AG04449 (cell line): ENCODE measurements around the gene SSH3.

Source experiments
- CTCF ChIA-PET: fragments of 350-600 bp; formaldehyde crosslinking; extraction: SDS; loops from one replicate; lab custom pipeline; 2021; ENCODE audit warnings: antibody characterized with exemption; lab: Yijun Ruan, JAX
- POLR2A ChIA-PET: fragments of 400-600, 350-600 bp; formaldehyde crosslinking; extraction: SDS; loops from one replicate; lab custom pipeline; 2020; ENCODE audit warnings: antibody characterized with exemption, inconsistent platforms; lab: Yijun Ruan, JAX
- DNase-seq: peaks from one replicate; pipeline ENCODE4 v3.0.0-alpha.2; 2010; ENCODE audit warnings: low read depth, low spot score
- H3K4me3 ChIP-seq: 2 replicates; pipeline ENCODE4 v1.5.1; 2011; ENCODE audit warnings: low read depth, mild to moderate bottlenecking, control low read depth, low read length
- TF ChIP-seq, protein P1 (sequence below): IDR thresholded peaks from one replicate; pipeline ENCODE4 v1.5.1; 2011; ENCODE audit warnings: mild to moderate bottlenecking, moderate library complexity, low read length, control low read depth, inconsistent platforms; ENCODE audit not compliant: insufficient read depth; ENCODE audit errors: missing control alignments

SSH3 gene, protein sequence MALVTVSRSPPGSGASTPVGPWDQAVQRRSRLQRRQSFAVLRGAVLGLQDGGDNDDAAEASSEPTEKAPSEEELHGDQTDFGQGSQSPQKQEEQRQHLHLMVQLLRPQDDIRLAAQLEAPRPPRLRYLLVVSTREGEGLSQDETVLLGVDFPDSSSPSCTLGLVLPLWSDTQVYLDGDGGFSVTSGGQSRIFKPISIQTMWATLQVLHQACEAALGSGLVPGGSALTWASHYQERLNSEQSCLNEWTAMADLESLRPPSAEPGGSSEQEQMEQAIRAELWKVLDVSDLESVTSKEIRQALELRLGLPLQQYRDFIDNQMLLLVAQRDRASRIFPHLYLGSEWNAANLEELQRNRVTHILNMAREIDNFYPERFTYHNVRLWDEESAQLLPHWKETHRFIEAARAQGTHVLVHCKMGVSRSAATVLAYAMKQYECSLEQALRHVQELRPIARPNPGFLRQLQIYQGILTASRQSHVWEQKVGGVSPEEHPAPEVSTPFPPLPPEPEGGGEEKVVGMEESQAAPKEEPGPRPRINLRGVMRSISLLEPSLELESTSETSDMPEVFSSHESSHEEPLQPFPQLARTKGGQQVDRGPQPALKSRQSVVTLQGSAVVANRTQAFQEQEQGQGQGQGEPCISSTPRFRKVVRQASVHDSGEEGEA

DNA sequence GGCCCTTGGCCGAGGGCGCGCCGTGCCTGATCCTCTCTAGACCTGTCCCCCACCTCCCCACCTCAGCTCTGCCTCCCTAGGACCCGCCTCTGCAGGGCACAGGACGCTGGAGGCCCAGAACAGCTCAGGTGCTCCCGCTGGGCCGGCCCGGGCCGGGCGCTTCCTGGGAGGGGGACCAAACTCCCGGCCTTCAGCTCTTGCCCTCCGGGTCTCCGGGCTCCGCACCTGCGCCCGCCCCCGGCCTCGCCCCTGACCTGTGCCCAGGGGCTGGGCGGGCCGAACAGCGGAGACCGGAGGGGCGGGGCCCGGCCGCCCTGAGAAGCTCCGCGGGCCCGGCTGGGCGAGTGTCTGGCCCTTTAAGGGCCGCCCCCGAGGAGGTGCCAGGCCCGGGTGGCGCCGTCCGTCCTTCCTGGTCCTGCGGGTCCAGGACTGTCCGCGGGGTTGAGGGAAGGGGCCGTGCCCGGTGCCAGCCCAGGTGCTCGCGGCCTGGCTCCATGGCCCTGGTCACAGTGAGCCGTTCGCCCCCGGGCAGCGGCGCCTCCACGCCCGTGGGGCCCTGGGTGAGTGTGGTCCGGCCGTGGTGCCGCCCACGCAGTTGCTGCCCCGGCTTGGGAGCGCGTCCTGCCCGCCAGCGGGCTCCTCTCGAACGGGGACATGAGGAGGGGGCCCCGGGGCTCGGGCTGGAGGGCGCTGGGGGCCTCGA is at the start of gene SSH3:
Gene SSH3 (plus strand): TSS at position 399 of the 703 bp plus-strand sequence. CDS start 96 bp downstream, at position 495.
- H3K4me3 ChIP-seq: peak within 1 kb of the TSS; percentile 86
- DNase-seq: no peak
- ChIA-PET POLR2A (interaction anchor here (0.7 to 4.5 kb wide), 6 partner anchors 11 to 71 kb away, joined by 3 to 28 read pairs (median 4); partner anchors contain the start of gene ANKRD13D), CTCF (interaction anchor here (0.8 to 1.8 kb wide), 10 partner anchors 10 to 79 kb away, joined by 3 to 9 read pairs (median 4); no protein-coding TSS in a partner anchor)
- TF ChIP-seq, protein P1, sequence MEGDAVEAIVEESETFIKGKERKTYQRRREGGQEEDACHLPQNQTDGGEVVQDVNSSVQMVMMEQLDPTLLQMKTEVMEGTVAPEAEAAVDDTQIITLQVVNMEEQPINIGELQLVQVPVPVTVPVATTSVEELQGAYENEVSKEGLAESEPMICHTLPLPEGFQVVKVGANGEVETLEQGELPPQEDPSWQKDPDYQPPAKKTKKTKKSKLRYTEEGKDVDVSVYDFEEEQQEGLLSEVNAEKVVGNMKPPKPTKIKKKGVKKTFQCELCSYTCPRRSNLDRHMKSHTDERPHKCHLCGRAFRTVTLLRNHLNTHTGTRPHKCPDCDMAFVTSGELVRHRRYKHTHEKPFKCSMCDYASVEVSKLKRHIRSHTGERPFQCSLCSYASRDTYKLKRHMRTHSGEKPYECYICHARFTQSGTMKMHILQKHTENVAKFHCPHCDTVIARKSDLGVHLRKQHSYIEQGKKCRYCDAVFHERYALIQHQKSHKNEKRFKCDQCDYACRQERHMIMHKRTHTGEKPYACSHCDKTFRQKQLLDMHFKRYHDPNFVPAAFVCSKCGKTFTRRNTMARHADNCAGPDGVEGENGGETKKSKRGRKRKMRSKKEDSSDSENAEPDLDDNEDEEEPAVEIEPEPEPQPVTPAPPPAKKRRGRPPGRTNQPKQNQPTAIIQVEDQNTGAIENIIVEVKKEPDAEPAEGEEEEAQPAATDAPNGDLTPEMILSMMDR: no peak

DNA sequence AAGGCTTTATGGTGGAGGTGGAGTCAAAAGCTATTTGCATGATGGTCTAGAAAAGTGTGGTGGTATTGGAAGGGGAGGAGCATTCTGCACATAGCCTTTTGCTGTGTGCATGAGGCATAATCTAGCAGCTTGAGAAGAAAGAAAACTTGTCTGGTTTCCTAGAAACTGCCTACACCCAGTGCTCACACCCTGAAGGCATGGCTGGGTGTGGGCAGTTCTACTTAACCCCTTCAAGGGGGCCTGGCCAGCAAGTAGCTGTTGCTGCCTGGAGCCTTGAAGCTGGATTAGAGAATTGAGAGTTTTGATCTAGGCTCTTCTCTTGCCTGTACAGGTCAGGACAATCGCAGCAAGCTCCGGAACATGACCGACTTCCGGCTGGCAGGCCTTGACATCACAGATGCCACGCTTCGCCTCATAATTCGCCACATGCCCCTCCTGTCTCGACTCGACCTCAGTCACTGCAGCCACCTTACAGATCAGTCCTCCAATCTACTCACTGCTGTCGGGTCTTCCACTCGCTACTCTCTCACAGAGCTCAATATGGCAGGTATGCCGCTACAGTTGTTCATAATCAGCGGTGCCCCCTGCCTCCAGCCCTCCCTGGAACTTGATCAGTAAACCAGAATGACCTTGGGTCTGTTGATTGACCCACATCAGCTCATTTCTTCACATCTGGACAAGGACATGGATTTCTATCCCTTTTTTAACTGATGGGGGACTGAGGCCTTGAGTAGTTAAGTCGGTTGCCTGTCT is 49.3 kb upstream of the SSH3 start:
- POLR2A ChIA-PET: interaction anchor here (1.6 kb wide), 1 partner anchor 14 kb away, joined by 6 read pairs; no protein-coding TSS in a partner anchor
- H3K4me3 ChIP-seq: no peak overlapping the region
- DNase-seq: no peak
- CTCF ChIA-PET: interaction anchor here (0.6 to 10.0 kb wide), 12 partner anchors 9 to 172 kb away, joined by 3 to 126 read pairs (median 5); partner anchors contain the start of genes GRK2 and KDM2A
- TF ChIP-seq, protein P1: no peak

DNA sequence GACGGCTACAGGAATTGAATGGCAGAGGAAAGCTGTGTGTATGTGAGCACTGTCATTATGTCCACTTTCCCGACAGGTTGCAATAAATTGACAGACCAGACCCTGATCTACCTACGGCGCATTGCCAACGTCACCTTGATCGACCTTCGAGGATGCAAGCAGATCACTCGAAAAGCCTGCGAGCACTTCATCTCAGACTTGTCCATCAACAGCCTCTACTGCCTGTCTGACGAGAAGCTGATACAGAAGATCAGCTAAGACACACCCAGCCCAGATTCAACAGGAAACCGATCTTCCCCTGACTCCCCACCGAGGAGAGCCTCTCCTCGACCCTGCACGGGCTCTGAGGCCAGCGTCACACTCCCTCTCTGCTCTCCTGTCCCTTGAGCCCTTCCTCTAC is 48.5 kb upstream of the SSH3 start:
- POLR2A ChIA-PET: no interaction called here
- no peak overlapping the region for H3K4me3 ChIP-seq
- TF ChIP-seq, protein P1: no peak
- CTCF ChIA-PET: interaction anchor here (0.6 to 10.0 kb wide), 6 partner anchors 8 to 173 kb away, joined by 3 to 126 read pairs (median 8); partner anchors contain the start of gene GRK2
- DNase-seq: no peak

DNA sequence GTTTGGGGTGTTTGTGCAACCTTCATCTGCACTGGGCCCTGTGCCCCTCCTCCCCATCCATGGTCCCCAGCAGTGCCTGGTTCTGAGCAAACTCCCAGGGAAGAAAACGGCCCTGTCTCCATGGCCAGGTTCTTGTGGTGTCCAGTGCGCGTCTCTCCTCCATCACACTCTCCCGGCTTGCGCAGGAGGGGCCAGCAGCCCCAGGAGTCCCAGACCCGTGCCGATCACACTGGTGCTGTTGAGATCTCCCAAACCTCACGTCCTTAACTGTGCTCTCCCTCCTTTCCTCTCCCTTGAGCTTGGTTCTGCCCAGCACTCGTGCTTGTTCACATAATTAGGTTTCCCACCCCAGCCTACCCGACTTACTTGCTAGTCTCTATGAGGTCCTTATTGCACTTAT is 48.0 kb upstream of the SSH3 start:
- POLR2A ChIA-PET: no interaction called here
- no peak overlapping the region for H3K4me3 ChIP-seq
- DNase-seq: no peak
- TF ChIP-seq, protein P1: no peak
- CTCF ChIA-PET: interaction anchor here (0.9 to 10.0 kb wide), 4 partner anchors 8 to 126 kb away, joined by 3 to 126 read pairs (median 8); partner anchors contain the start of gene GRK2

DNA sequence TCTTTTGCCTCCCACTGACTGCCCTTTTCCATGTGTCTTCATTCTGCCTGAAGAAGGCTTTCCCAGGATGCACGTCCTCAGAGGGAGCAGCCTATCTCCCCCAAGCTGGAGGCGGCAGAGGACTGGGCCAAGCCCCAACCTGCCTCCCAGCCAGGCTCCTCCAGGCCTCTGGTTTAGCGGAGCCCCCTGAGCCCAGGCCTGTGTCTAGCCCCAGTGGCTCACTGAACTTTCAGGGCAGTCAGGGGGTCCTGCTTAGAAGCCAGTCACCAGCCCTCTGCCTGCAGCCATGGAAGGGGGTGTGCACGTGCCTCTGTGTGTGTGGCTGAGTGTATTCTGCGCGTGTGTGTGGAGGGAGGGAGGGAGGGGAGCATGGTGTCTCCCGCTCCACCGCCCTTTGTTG is 47.5 kb upstream of the SSH3 start:
- DNase-seq: no peak
- no peak overlapping the region for H3K4me3 ChIP-seq
- CTCF ChIA-PET: interaction anchor here (2.1 to 10.0 kb wide), 2 partner anchors 7 to 11 kb away, joined by 5 to 126 read pairs; partner anchors contain the start of gene GRK2
- POLR2A ChIA-PET: no interaction called here
- TF ChIP-seq, protein P1: no peak
